ENCODE data around the gene PROKR1. TPM values are rescaled to one million over a fixed set of nuclear protein-coding genes. Genes with fewer than 3 reads are reported as not detected.
A peak's percentile ranks its signal among the peaks of the same experiment; 100 is the strongest.

The PROKR1 gene
- total RNA-seq, 1 donor from 2014 or later: 1.8 TPM

DNA sequence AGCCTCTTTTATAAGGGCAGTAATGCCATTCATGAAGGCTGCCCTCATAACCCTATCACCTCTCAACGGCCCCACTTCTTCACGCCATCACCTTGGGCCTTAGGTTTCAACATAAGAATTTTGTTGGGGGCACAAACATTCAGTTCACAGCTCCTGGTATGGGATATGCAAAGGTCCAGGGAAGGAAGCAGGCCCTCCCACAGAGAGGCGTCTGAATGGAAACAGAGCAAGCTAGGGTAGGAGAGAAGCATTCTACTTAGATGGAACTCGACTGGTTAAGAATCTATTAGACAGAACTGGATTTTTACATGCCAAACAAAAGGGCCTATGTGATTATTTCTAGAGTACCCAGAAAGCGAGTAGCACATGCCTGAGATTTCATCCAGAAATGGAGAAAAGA lies 42.8 kb downstream of the PROKR1 start:
- Mint-ChIP-seq H3K9me3 (no peaks in the 10 kb centered on the region), H3K27me3 (ENCODE audit: insufficient read depth, low read depth) (no peaks in the 10 kb centered on the region), H3K36me3 (no peaks in the 10 kb centered on the region), H3K4me1 (peaks cover 11% of the 10 kb centered on the region), H3K4me3 (no peak overlapping the region), H3K27ac (no peak overlapping the region)
- no peaks in the 10 kb centered on the region for H3K36me3 ChIP-seq
- H3K4me2 ChIP-seq: no peak overlapping the region
- no peak for TF ChIP-seq EZH2 (IDR thresholded peaks at IDR 0.05)
- no peak for TF ChIP-seq EZH2phosphoT487 (IDR thresholded peaks at IDR 0.05)
- TF ChIP-seq, protein P1, sequence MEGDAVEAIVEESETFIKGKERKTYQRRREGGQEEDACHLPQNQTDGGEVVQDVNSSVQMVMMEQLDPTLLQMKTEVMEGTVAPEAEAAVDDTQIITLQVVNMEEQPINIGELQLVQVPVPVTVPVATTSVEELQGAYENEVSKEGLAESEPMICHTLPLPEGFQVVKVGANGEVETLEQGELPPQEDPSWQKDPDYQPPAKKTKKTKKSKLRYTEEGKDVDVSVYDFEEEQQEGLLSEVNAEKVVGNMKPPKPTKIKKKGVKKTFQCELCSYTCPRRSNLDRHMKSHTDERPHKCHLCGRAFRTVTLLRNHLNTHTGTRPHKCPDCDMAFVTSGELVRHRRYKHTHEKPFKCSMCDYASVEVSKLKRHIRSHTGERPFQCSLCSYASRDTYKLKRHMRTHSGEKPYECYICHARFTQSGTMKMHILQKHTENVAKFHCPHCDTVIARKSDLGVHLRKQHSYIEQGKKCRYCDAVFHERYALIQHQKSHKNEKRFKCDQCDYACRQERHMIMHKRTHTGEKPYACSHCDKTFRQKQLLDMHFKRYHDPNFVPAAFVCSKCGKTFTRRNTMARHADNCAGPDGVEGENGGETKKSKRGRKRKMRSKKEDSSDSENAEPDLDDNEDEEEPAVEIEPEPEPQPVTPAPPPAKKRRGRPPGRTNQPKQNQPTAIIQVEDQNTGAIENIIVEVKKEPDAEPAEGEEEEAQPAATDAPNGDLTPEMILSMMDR (IDR thresholded peaks at IDR 0.05): no peak
- H3K4me1 ChIP-seq: peaks cover 13% of the 10 kb centered on the region
- H3K27ac ChIP-seq: no peak overlapping the region
- no peaks in the 10 kb centered on the region for H4K20me1 ChIP-seq (ENCODE audit: low read depth)
- no peak overlapping the region for H3K9ac ChIP-seq
- peaks cover 6% of the 10 kb centered on the region for H3F3A ChIP-seq (ENCODE audit: low read depth)
- no peak overlapping the region for H3K4me3 ChIP-seq
- H3K27me3 ChIP-seq: no peaks in the 10 kb centered on the region
- no peaks in the 10 kb centered on the region for H3K79me2 ChIP-seq (ENCODE audit: low read depth)
- no peak overlapping the region for H2AFZ ChIP-seq (replicated peaks)
- H3K9me3 ChIP-seq (ENCODE audit: low read depth): no peaks in the 10 kb centered on the region
- DNase-seq (ENCODE audit: low spot score): no peak

DNA sequence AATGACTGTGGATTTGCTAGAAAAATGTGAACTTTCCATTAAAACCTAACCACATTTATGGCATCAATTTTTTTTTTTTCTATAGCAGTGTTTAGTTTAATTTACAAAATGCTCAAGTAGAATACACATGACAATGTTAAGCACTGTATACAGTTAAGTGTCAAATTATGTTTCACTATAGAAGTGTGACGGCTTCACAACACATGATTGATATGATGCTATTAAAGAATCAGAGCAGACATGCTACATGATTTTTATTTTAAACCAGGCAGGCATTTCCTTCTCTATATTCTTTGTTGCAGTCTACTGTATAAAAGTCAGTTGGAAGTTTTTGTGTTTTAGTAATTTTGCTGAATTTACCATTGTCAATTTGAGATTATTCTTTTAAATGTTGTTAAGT lies 43.6 kb downstream of the PROKR1 start:
- no peak overlapping the region for H3K27ac ChIP-seq
- H3K9me3 ChIP-seq (ENCODE audit: low read depth): no peaks in the 10 kb centered on the region
- H3K4me3 Mint-ChIP-seq: no peak overlapping the region
- H3K9me3 Mint-ChIP-seq: no peaks in the 10 kb centered on the region
- TF ChIP-seq EZH2phosphoT487 (IDR thresholded peaks at IDR 0.05) (no peak), EZH2 (IDR thresholded peaks at IDR 0.05) (no peak)
- TF ChIP-seq, protein P1 (IDR thresholded peaks at IDR 0.05): no peak
- no peaks in the 10 kb centered on the region for H3K27me3 Mint-ChIP-seq (ENCODE audit: insufficient read depth, low read depth)
- H3K4me3 ChIP-seq: no peak overlapping the region
- H3K4me2 ChIP-seq: no peak overlapping the region
- H3K36me3 Mint-ChIP-seq: no peaks in the 10 kb centered on the region
- no peak overlapping the region for H3K27ac Mint-ChIP-seq
- H3F3A ChIP-seq (ENCODE audit: low read depth): peaks cover 6% of the 10 kb centered on the region
- peaks cover 13% of the 10 kb centered on the region for H3K4me1 ChIP-seq
- DNase-seq (ENCODE audit: low spot score): no peak
- peaks cover 11% of the 10 kb centered on the region for H3K4me1 Mint-ChIP-seq
- H3K79me2 ChIP-seq (ENCODE audit: low read depth): no peaks in the 10 kb centered on the region
- H3K27me3 ChIP-seq: no peaks in the 10 kb centered on the region
- H4K20me1 ChIP-seq (ENCODE audit: low read depth): no peaks in the 10 kb centered on the region
- no peaks in the 10 kb centered on the region for H3K36me3 ChIP-seq
- no peak overlapping the region for H3K9ac ChIP-seq
- no peak overlapping the region for H2AFZ ChIP-seq (replicated peaks)

DNA sequence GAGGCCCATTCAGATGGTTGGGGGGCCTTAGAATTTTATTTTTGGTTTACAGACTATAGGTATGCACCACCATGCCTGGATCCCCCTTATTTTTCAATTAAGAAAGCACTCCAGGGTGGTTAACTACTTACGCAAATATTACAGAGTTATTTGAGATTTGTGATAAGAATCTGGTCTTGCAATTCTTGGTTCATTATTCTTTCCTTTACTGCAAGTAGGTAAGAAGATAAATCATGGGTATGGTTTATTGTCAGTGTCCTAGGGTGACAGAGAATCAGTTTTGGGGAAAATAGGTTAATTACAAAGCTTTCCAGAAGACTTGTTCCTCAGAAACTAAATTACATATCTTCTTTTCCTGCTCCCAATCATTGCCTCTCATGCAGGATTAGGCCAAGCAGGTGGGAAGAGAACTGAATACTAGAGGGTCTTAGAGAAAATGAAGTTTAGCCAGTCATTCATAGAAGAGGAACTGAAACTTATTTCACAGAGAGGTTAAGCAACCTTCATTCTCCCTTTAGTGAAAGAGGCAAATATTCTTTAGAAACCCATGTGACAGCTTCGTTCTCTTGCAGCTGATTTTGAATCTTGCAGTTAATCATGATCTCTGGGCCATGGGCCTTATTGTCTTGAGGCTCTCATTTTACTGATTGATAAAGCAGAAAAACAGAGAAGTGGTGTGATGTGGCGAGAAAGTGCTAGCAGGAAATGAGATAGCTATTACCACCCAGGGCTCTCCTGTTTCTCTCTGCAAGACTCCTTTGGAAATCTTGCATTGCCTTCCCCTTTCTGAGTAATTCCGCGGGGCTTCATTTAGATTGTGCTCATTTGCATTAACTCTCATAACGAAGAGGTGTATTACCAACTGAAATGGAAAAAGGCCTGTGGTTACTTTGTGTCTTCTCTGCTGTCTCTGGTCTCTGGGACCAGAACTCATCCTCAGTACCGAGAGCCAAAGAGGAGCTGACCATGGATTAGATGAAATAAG lies 46.5 kb downstream of the PROKR1 start:
- H3K27ac ChIP-seq: peak overlapping the region; percentile 67
- H3K9ac ChIP-seq: no peak overlapping the region
- TF ChIP-seq EZH2 (IDR thresholded peaks at IDR 0.05) (no peak), EZH2phosphoT487 (IDR thresholded peaks at IDR 0.05) (no peak)
- TF ChIP-seq, protein P1 (IDR thresholded peaks at IDR 0.05): no peak
- H3K9me3 ChIP-seq (ENCODE audit: low read depth): no peaks in the 10 kb centered on the region
- no peaks in the 10 kb centered on the region for H3K9me3 Mint-ChIP-seq
- DNase-seq (ENCODE audit: low spot score): no peak
- H3K27me3 Mint-ChIP-seq (ENCODE audit: insufficient read depth, low read depth): peaks cover 2% of the 10 kb centered on the region
- H2AFZ ChIP-seq (replicated peaks): peak overlapping the region; percentile 19
- no peak overlapping the region for H3K4me3 Mint-ChIP-seq
- H3K4me3 ChIP-seq: no peak overlapping the region
- H3K27me3 ChIP-seq: no peaks in the 10 kb centered on the region
- no peaks in the 10 kb centered on the region for H4K20me1 ChIP-seq (ENCODE audit: low read depth)
- H3K27ac Mint-ChIP-seq: no peak overlapping the region
- H3F3A ChIP-seq (ENCODE audit: low read depth): peaks cover 6% of the 10 kb centered on the region
- H3K36me3 Mint-ChIP-seq: no peaks in the 10 kb centered on the region
- H3K4me1 Mint-ChIP-seq: peaks cover 23% of the 10 kb centered on the region
- peak overlapping the region; percentile 17 for H3K4me2 ChIP-seq
- no peaks in the 10 kb centered on the region for H3K79me2 ChIP-seq (ENCODE audit: low read depth)
- H3K36me3 ChIP-seq: no peaks in the 10 kb centered on the region
- H3K4me1 ChIP-seq: peaks cover 13% of the 10 kb centered on the region
